RWPE2 (cell line): Measurements from ENCODE around the gene SLC12A8.

Source experiments
- ATAC-seq: fragments of 200-7000 bp; cut with Tn5 transposase; 3 replicates; pipeline ENCODE4 v1.9.1; 2021; ENCODE audit warnings: low read depth
- DNase-seq: peaks from one replicate; pipeline ENCODE4 v3.0.0-alpha.2; 2020; ENCODE audit warnings: low spot score
- H3K27ac ChIP-seq: fragments of 450-650 bp; 2 replicates; pipeline ENCODE4 v1.5.1; 2017; ENCODE audit warnings: mild to moderate bottlenecking; ENCODE audit not compliant: poor library complexity, severe bottlenecking
- H3K27me3 ChIP-seq: fragments of 250-450 bp; sonication (Bioruptor Pico); 2 replicates; pipeline ENCODE4 v1.5.1; 2021; ENCODE audit warnings: mild to moderate bottlenecking, moderate library complexity; ENCODE audit not compliant: insufficient read depth, poor library complexity, severe bottlenecking
- H3K36me3 ChIP-seq: fragments of 250-450 bp; sonication (Bioruptor Pico); 2 replicates; pipeline ENCODE4 v1.5.1; 2020; ENCODE audit warnings: low read depth, mild to moderate bottlenecking, moderate library complexity
- H3K4me1 ChIP-seq: fragments of 250-450 bp; sonication (Bioruptor Pico); 2 replicates; pipeline ENCODE4 v1.5.1; 2021; ENCODE audit warnings: mild to moderate bottlenecking, moderate library complexity; ENCODE audit not compliant: insufficient read depth, poor library complexity, severe bottlenecking
- H3K4me3 ChIP-seq: fragments of 250-450 bp; sonication (Bioruptor Pico); 2 replicates; pipeline ENCODE4 v1.5.1; 2021; ENCODE audit warnings: mild to moderate bottlenecking, moderate library complexity; ENCODE audit not compliant: severe bottlenecking
- H3K9me3 ChIP-seq: fragments of 250-450 bp; sonication (Bioruptor Pico); 2 replicates; pipeline ENCODE4 v1.5.1; 2021; ENCODE audit warnings: mild to moderate bottlenecking, moderate library complexity; ENCODE audit not compliant: severe bottlenecking
- TF ChIP-seq, protein P1 (sequence below): fragments of 450-650 bp; IDR thresholded peaks from one replicate; pipeline ENCODE4 v1.5.1; 2017; ENCODE audit warnings: mild to moderate bottlenecking, moderate library complexity; ENCODE audit not compliant: poor library complexity, severe bottlenecking

Gene SLC12A8

DNA sequence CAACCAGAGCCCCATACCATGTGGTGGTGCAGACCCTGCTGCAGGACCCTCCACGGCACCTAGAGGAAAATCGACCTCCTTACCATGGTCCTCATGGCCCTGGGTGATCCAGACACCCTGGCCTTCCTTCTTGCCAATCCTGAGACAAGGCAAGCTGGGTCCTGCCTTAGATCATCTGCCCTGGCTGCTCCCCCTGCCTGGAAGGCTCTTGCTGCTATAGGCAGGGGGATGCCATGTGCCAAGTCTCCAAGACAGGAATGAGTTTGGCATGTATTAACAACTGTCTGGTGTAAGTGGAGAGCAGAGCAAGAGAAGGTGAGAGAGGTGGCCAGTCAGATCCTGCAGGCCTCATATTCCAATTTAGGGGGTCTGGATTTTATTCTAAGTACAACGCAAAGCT lies 164.3 kb downstream of the SLC12A8 start:
- Histone ChIP-seq H3K9me3 (no peaks in the 10 kb centered on the region), H3K27ac (peak overlapping the region; percentile 7), H3K27me3 (no peaks in the 10 kb centered on the region), H3K4me3 (no peak overlapping the region), H3K36me3 (peaks cover 20% of the 10 kb centered on the region; the same call in 1 of the 2 replicates), H3K4me1 (peaks cover 42% of the 10 kb centered on the region)
- TF ChIP-seq, protein P1, sequence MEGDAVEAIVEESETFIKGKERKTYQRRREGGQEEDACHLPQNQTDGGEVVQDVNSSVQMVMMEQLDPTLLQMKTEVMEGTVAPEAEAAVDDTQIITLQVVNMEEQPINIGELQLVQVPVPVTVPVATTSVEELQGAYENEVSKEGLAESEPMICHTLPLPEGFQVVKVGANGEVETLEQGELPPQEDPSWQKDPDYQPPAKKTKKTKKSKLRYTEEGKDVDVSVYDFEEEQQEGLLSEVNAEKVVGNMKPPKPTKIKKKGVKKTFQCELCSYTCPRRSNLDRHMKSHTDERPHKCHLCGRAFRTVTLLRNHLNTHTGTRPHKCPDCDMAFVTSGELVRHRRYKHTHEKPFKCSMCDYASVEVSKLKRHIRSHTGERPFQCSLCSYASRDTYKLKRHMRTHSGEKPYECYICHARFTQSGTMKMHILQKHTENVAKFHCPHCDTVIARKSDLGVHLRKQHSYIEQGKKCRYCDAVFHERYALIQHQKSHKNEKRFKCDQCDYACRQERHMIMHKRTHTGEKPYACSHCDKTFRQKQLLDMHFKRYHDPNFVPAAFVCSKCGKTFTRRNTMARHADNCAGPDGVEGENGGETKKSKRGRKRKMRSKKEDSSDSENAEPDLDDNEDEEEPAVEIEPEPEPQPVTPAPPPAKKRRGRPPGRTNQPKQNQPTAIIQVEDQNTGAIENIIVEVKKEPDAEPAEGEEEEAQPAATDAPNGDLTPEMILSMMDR = no peak
- ATAC-seq = peak; percentile 24
- no peak for DNase-seq

DNA sequence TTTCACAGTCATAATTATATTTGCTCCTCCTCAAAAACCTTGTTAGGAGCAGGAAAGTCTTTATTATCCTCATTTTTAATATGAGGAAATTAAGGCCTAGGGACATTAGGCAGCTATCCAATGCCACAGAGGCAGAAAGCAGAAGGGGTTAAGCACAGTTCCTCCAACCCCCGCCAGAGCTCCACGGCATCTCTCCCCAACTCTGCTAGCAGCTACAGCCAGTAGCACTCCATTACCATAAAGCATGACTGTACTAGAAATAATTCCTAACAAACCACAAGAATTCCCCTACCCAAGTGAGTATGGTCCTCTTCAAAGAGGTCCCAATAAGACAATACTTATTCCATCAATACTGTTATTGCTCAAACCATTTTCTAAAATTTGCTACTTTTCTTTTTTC lies 166.6 kb downstream of the SLC12A8 start:
- TF ChIP-seq, protein P1 = peak; percentile 13
- peaks cover 21% of the 10 kb centered on the region for H3K4me1 ChIP-seq
- no peak overlapping the region for H3K4me3 ChIP-seq
- no peaks in the 10 kb centered on the region for H3K27me3 ChIP-seq
- H3K36me3 ChIP-seq = peaks cover 21% of the 10 kb centered on the region; the same call in 1 of the 2 replicates
- H3K27ac ChIP-seq = no peak overlapping the region
- no peak for DNase-seq
- no peaks in the 10 kb centered on the region for H3K9me3 ChIP-seq
- ATAC-seq = peak; percentile 96

DNA sequence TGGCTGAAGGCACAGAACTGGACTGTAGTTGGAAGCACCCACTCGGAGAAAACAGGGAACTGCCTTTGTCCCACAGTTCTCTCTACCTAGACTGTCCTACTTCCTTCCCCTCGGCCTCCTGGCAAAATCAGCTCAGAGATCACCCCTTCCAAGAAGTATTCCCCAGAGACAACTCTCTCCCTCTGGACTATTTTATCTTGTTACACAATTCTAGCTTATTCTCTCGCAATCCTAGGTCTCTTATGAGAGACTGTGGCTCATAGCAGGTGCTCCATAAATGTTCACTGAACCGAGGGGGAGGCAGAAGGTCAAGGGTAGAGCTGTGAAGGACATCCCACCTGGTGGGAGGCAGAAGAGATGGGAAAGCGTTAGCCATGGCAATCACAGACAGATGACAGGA lies 167.4 kb downstream of the SLC12A8 start:
- ATAC-seq (no peak), DNase-seq (no peak)
- H3K27me3 ChIP-seq = no peaks in the 10 kb centered on the region
- TF ChIP-seq, protein P1 = no peak
- peaks cover 21% of the 10 kb centered on the region for H3K4me1 ChIP-seq
- no peak overlapping the region for H3K4me3 ChIP-seq
- H3K27ac ChIP-seq = no peak overlapping the region
- H3K9me3 ChIP-seq = no peaks in the 10 kb centered on the region
- H3K36me3 ChIP-seq = peaks cover 15% of the 10 kb centered on the region; the same call in 1 of the 2 replicates

GRCh38 chr3:125043599-125044151 lies 168.9 kb downstream of the SLC12A8 start:
- TF ChIP-seq, protein P1 = no peak
- no peak for DNase-seq
- Histone ChIP-seq H3K27ac (no peak overlapping the region), H3K4me3 (no peak overlapping the region), H3K36me3 (peaks cover 15% of the 10 kb centered on the region; the same call in 1 of the 2 replicates), H3K9me3 (no peaks in the 10 kb centered on the region), H3K27me3 (no peaks in the 10 kb centered on the region), H3K4me1 (peaks cover 21% of the 10 kb centered on the region)
- ATAC-seq = no peak

DNA sequence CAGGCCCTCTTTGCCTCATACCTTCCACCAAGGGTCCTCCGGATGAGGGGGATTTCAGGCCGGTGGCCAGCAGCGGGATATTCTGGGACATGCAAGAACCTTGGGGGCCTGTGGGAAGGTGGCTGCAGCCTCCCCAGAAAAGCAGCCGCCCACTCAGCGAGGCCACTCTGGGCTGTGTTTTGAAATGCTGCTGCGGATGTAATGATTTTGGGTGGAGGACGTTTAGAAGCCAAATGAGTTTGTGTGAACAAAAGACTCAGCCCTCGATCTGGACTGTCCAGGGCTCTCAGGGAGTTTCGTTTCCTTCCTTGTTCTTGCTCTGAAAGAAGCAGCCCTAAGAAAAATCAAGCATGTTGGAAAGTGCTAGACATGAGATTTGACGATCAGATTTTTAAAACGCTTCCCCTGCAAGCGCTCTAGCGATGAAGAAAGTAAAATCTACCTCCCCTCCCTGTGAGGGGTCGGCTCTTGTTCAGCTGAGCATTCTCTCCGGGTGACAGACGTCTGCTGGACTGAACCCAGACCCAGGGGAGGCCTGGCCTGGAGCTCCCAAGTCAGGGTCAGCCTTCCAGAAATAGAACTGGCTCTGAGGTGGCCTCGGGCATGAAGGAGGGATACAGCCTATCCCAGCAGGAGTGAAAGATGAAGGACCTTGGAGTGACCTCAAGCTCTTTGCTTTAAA lies 169.7 kb downstream of the SLC12A8 start:
- no peaks in the 10 kb centered on the region for H3K9me3 ChIP-seq
- DNase-seq (no peak), ATAC-seq (no peak)
- no peaks in the 10 kb centered on the region for H3K27me3 ChIP-seq
- H3K36me3 ChIP-seq = peaks cover 15% of the 10 kb centered on the region; the same call in 1 of the 2 replicates
- TF ChIP-seq, protein P1 = no peak
- no peak overlapping the region for H3K27ac ChIP-seq
- H3K4me3 ChIP-seq = no peak overlapping the region
- peaks cover 13% of the 10 kb centered on the region for H3K4me1 ChIP-seq
